Osteoblast (primary cell): ENCODE results near the gene HHAT. TPM values are rescaled to one million over a fixed set of nuclear protein-coding genes. Genes with fewer than 3 reads are reported as not detected.

ENCODE experiments used
- DNase-seq: peaks from one replicate; pipeline ENCODE4 v3.0.0; 2011; ENCODE audit warnings: low spot score, mixed read lengths; ENCODE audit not compliant: insufficient read length; ENCODE audit errors: missing footprints
- H2AFZ ChIP-seq: 2 replicates; pipeline ENCODE4 v1.6.0; 2011; ENCODE audit warnings: mild to moderate bottlenecking, low read length
- H3K27ac ChIP-seq: 2 replicates; pipeline ENCODE4 v1.5.1; 2011; ENCODE audit warnings: mild to moderate bottlenecking, low read depth, low read length, moderate library complexity
- H3K27me3 ChIP-seq: 2 replicates; pipeline ENCODE4 v1.6.0; 2012; ENCODE audit warnings: mild to moderate bottlenecking, control low read depth, inconsistent platforms, low read length, moderate library complexity; ENCODE audit not compliant: insufficient read depth
- H3K36me3 ChIP-seq: 2 replicates; pipeline ENCODE4 v1.5.1; 2011; ENCODE audit warnings: mild to moderate bottlenecking, low read length, control low read depth, moderate library complexity; ENCODE audit not compliant: insufficient read depth
- H3K4me1 ChIP-seq: 2 replicates; pipeline ENCODE4 v1.5.1; 2011; ENCODE audit warnings: mild to moderate bottlenecking, low read length, control low read depth, moderate library complexity; ENCODE audit not compliant: insufficient read depth
- H3K4me2 ChIP-seq: 2 replicates; pipeline ENCODE4 v1.6.0; 2011; ENCODE audit warnings: mild to moderate bottlenecking, low read length; ENCODE audit not compliant: insufficient read depth
- H3K4me3 ChIP-seq: fragments of 200-600 bp; sonication (generic); 3 replicates; pipeline ENCODE4 v1.5.1; 2012; ENCODE audit warnings: mild to moderate bottlenecking, low read length, inconsistent platforms; ENCODE audit not compliant: insufficient read depth
- H3K79me2 ChIP-seq: 2 replicates; pipeline ENCODE4 v1.6.0; 2012; ENCODE audit warnings: mild to moderate bottlenecking, low read length, control low read depth, inconsistent platforms; ENCODE audit not compliant: insufficient read depth
- H3K9me3 ChIP-seq: 2 replicates; pipeline ENCODE4 v1.5.1; 2011; ENCODE audit warnings: low read depth, low read length, control low read depth
- H4K20me1 ChIP-seq: 2 replicates; pipeline ENCODE4 v1.6.0; 2012; ENCODE audit warnings: mild to moderate bottlenecking, low read length, control low read depth; ENCODE audit not compliant: insufficient read depth
- CTCF ChIP-seq: IDR thresholded peaks from 2 replicates; pipeline ENCODE4 v1.5.1; 2011; ENCODE audit warnings: mild to moderate bottlenecking, low read depth, low read length, moderate library complexity; ENCODE audit errors: extremely low read depth
- total RNA-seq: library from RNA; depleted of rRNA; stranded (reverse); fragments of >200 nt; gene quantifications from 2 replicates; pipeline ENCODE4 v1.2.3, GENCODE V29; 2012

Gene HHAT
- total RNA-seq, 1 donor, result 5.1 TPM

- H3K4me2 ChIP-seq, result no peak overlapping the region
- DNase-seq, result no peak
- no peaks in the 10 kb centered on the region for H3K79me2 ChIP-seq
- H3K27me3 ChIP-seq, result no peaks in the 10 kb centered on the region
- no peaks in the 10 kb centered on the region for H3K36me3 ChIP-seq
- no peak overlapping the region for H3K4me3 ChIP-seq
- no peak for TF ChIP-seq CTCF
- H3K9me3 ChIP-seq, result no peaks in the 10 kb centered on the region
- H4K20me1 ChIP-seq, result no peaks in the 10 kb centered on the region
- H2AFZ ChIP-seq, result no peak overlapping the region
- peaks cover 11% of the 10 kb centered on the region for H3K4me1 ChIP-seq
- H3K27ac ChIP-seq, result no peak overlapping the region
Measured at GRCh38 chr1:210445931-210446330, 117.2 kb downstream of the HHAT start.

GRCh38 chr1:210446479-210446878 lies 117.8 kb downstream of the HHAT start:
- Histone ChIP-seq H3K4me1 (peaks cover 5% of the 10 kb centered on the region), H3K27me3 (no peaks in the 10 kb centered on the region), H2AFZ (peak overlapping the region; percentile 59), H4K20me1 (no peaks in the 10 kb centered on the region), H3K4me2 (no peak overlapping the region), H3K4me3 (no peak overlapping the region), H3K9me3 (no peaks in the 10 kb centered on the region), H3K27ac (no peak overlapping the region), H3K79me2 (no peaks in the 10 kb centered on the region), H3K36me3 (no peaks in the 10 kb centered on the region)
- no peak for DNase-seq
- no peak for TF ChIP-seq CTCF

GRCh38 chr1:210447456-210448057 lies 118.9 kb downstream of the HHAT start:
- no peak for DNase-seq
- Histone ChIP-seq H4K20me1 (no peaks in the 10 kb centered on the region), H3K4me2 (no peak overlapping the region), H3K36me3 (no peaks in the 10 kb centered on the region), H3K9me3 (no peaks in the 10 kb centered on the region), H3K27ac (no peak overlapping the region), H3K4me3 (no peak overlapping the region), H3K79me2 (no peaks in the 10 kb centered on the region), H3K27me3 (no peaks in the 10 kb centered on the region), H2AFZ (no peak overlapping the region), H3K4me1 (peaks cover 5% of the 10 kb centered on the region)
- TF ChIP-seq CTCF, result no peak

- no peaks in the 10 kb centered on the region for H3K36me3 ChIP-seq
- DNase-seq, result peak; percentile 77
- no peak overlapping the region for H2AFZ ChIP-seq
Measured at GRCh38 chr1:210448297-210448892, 119.7 kb downstream of the HHAT start.

More at GRCh38 chr1:210448297-210448892, 119.7 kb downstream of the HHAT start:
- peak; percentile 69 for TF ChIP-seq CTCF
- Histone ChIP-seq H3K4me1 (peaks cover 5% of the 10 kb centered on the region), H3K4me3 (no peak overlapping the region), H3K9me3 (no peaks in the 10 kb centered on the region), H3K79me2 (no peaks in the 10 kb centered on the region), H4K20me1 (no peaks in the 10 kb centered on the region), H3K27ac (no peak overlapping the region), H3K27me3 (no peaks in the 10 kb centered on the region), H3K4me2 (no peak overlapping the region)
